WI38 (cell line): Measurements from ENCODE around the gene NCOA1.
A peak's percentile ranks its signal among the peaks of the same experiment; 100 is the strongest.
"Not testable (repeated sequence)": the region's sequence is repeated elsewhere in the genome, so short reads cannot be mapped to it uniquely, and the experiment has no call there.

Experiments
- H3K4me3 ChIP-seq: 2 replicates; pipeline ENCODE4 v1.5.1; 2011; ENCODE audit warnings: low read depth, mild to moderate bottlenecking, control low read depth, low read length
- CTCF ChIP-seq: IDR thresholded peaks from 2 replicates; pipeline ENCODE4 v1.5.1; 2012; ENCODE audit warnings: low read depth, mild to moderate bottlenecking, control low read depth, low read length

Gene NCOA1

DNA sequence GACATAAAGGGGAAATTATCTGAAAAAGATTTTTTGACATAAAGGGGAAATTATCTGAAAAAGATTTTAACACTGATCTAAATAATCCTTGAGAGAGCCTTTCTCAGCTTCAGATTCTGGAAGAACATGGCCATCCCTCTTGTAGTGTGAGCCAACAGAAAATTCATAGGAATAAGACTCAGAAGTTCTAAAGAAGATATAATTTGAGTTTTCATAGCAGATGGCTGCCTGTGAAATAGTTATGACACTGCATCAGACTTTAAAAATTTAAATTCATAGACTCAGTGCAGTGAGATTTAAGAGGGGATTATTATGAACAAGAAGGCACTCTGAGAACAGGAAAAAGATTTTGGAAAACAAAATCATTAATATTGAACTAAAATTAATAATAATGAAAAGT is 50.6 kb downstream of the NCOA1 start:
- TF ChIP-seq CTCF, result no peak
- H3K4me3 ChIP-seq, result no peak overlapping the region

DNA sequence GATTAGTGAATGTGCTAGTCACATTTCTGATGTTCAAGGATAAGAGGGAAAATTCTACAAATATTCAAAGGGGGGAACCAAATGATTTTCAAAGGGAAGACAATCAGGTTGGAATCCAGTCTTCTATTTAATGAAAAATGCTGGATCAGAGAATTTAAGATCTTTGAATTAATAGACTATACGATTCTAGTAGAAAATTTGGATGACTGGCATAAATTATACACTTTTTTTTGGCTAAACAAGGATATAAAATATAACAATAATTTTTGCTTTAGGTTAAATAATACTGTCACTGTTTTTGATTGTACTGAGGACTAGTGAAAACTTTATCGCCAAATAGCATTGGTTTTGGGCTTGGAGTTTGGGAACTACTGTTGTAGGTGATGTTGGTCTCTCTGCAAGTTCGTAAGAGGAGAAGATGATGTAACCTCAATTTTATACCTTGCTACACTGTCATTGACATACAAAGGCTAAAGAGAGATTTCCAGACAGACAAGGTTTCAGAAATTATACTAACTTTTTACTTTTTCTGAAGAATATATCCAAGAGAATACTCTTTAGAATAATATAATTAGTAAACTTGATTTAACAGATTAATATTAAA is 51.3 kb downstream of the NCOA1 start:
- H3K4me3 ChIP-seq, result no peak overlapping the region
- TF ChIP-seq CTCF, result no peak

DNA sequence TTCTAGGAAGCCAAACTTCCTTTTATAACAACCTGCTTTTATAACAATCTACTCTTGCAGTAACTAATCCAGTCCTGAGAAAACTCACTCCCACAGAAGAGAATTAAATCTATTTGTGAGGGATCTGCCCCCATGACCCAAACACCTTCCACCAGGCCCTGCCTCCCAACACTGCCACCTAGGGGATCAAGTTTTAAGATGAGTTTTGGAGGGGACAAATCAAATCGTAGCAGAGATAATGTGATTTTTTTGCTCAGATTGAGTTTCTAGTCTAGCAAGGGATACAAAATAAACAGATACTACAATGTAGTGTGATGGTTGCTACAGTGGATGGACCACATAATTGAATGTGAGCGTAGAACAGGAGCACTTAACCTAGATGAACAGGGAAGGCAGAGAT is 52.2 kb downstream of the NCOA1 start:
- H3K4me3 ChIP-seq, result no peak overlapping the region
- TF ChIP-seq CTCF, result 0 out of 2 replicates have a peak, but pooled peaks have one; percentile 7

DNA sequence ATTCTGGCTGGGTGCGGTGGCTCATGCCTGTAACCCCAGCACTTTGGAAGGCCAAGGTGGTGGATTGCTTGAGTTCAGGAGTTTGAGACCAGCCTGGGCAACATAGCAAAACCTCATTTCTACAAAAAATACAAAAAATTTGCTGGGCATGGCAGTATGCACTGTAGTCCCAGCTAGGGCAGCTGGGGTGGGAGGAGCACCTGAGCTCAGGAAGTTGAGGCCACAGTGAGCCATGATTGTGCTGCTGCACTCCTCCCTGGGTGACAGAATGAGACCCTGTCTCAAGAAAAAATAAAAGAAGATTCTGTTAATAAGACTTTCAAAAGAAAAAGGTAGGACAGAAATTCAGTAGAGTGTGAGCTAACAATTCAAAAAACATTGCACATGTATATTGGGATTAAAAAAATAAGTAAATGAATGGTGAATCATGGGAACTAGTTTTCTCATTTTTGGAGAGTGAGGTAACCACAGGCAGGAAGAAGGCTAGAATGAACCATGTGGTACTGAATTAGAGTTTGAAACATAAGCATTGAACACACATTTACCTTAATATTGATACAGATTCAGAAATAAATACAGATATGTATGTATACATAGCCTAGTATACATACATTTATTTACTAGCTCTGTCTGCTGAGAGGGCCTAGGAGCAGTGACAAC is 53.5 kb downstream of the NCOA1 start:
- no peak overlapping the region for H3K4me3 ChIP-seq
- TF ChIP-seq CTCF, result no peak

- no peak overlapping the region for H3K4me3 ChIP-seq
- TF ChIP-seq CTCF, result no peak
Measured at GRCh38 chr2:24546669-24547068, 55.6 kb downstream of the NCOA1 start.

GRCh38 chr2:24548058-24548457 is 57.0 kb downstream of the NCOA1 start:
- TF ChIP-seq CTCF, result no peak
- no peak overlapping the region for H3K4me3 ChIP-seq

GRCh38 chr2:24550301-24550700 is 59.2 kb downstream of the NCOA1 start:
- H3K4me3 ChIP-seq, result not testable (repeated sequence)

DNA sequence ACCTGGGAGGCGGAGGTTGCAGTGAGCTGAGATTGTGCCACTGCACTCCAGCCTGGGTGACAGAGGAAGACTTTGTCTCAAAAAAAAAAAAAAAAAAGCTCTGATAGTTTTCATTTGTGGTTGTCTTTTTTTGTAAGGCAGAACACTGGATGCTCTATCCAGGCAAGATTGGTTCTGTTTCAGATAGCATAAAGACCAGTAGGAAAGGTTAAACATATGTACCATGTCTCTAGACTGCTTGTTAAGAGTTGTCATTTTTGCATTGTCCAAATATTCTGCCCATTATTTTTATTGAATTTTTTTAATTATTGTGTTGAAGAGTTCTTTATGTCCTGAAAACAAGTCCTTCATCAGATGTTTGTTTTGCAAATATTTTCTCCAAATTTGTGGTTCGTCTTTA is 60.0 kb downstream of the NCOA1 start:
- no peak overlapping the region for H3K4me3 ChIP-seq
- TF ChIP-seq CTCF, result no peak
